Neural cell (in vitro differentiated cells): ENCODE measurements around the gene NAP1L1. TPM values are rescaled to one million over a fixed set of nuclear protein-coding genes. Genes with fewer than 3 reads are reported as not detected.

Source experiments
- H2AFZ ChIP-seq: fragments of 200-600, 300-800 bp; sonication (generic), shearing (Covaris generic); 2 replicates; pipeline ENCODE4 v1.6.0; 2014; ENCODE audit warnings: low read depth, mild to moderate bottlenecking, antibody characterized with exemption, low read length, moderate library complexity
- H3F3A ChIP-seq: fragments of 200-600 bp; shearing (Covaris generic); 2 replicates; pipeline ENCODE4 v1.6.1; 2016; ENCODE audit warnings: mild to moderate bottlenecking, moderate library complexity, mixed read lengths, antibody characterized with exemption, low read length; ENCODE audit not compliant: insufficient read depth, poor library complexity, severe bottlenecking
- H3K27ac ChIP-seq: fragments of 200-600, 300-800 bp; sonication (generic), shearing (Covaris generic); 2 replicates; pipeline ENCODE4 v1.5.1; 2014; ENCODE audit warnings: mild to moderate bottlenecking, low read length, moderate library complexity
- H3K27me3 ChIP-seq: fragments of 300-800, 200-600 bp; sonication (generic), shearing (Covaris generic); 2 replicates; pipeline ENCODE4 v1.6.0; 2014; ENCODE audit warnings: mild to moderate bottlenecking, low read depth, low read length, moderate library complexity; ENCODE audit not compliant: insufficient read depth
- H3K36me3 ChIP-seq: fragments of 300-800, 200-600 bp; sonication (generic), shearing (Covaris generic); 2 replicates; pipeline ENCODE4 v1.5.1; 2014; ENCODE audit warnings: mild to moderate bottlenecking, antibody characterized with exemption, low read length, moderate library complexity; ENCODE audit not compliant: insufficient read depth
- H3K4me2 ChIP-seq: fragments of 300-800, 200-600 bp; sonication (generic), shearing (Covaris generic); 2 replicates; pipeline ENCODE4 v1.6.0; 2014; ENCODE audit warnings: mild to moderate bottlenecking, low read length
- H3K4me3 ChIP-seq: fragments of 300-800, 200-600 bp; sonication (generic), shearing (Covaris generic); 2 replicates; pipeline ENCODE4 v1.5.1; 2014; ENCODE audit warnings: mild to moderate bottlenecking, low read length, moderate library complexity
- H3K79me2 ChIP-seq: fragments of 200-600 bp; shearing (Covaris generic); replicated peaks from 2 replicates; pipeline ENCODE4 v1.6.0; 2014; ENCODE audit warnings: mild to moderate bottlenecking, low read length, moderate library complexity; ENCODE audit not compliant: insufficient read depth
- H3K9ac ChIP-seq: fragments of 300-800, 200-600 bp; sonication (generic), shearing (Covaris generic); 2 replicates; pipeline ENCODE4 v1.6.1; 2016; ENCODE audit warnings: mild to moderate bottlenecking, low read length, mixed read lengths
- H3K9me2 ChIP-seq: fragments of 200-600 bp; shearing (Covaris generic); 2 replicates; pipeline ENCODE4 v1.6.1; 2016; ENCODE audit warnings: mild to moderate bottlenecking, low read length, mixed read lengths; ENCODE audit not compliant: insufficient read depth
- H3K9me3 ChIP-seq: fragments of 200-600, 300-800 bp; sonication (generic), shearing (Covaris generic); 2 replicates; pipeline ENCODE4 v1.6.1; 2016; ENCODE audit warnings: mild to moderate bottlenecking, mixed run types, low read length, moderate library complexity, mixed read lengths
- H4K20me1 ChIP-seq: fragments of 200-600 bp; shearing (Covaris generic); 2 replicates; pipeline ENCODE4 v1.6.1; 2016; ENCODE audit warnings: mild to moderate bottlenecking, mixed run types; ENCODE audit not compliant: insufficient read depth
- CTCF ChIP-seq: fragments of 450-650 bp; IDR thresholded peaks from 2 replicates; pipeline ENCODE4 v1.5.1; 2014; ENCODE audit warnings: antibody characterized with exemption, mild to moderate bottlenecking, moderate library complexity; ENCODE audit not compliant: poor library complexity, severe bottlenecking
- EP300 ChIP-seq: fragments of 450-650 bp; conservative IDR thresholded peaks from 2 replicates; pipeline ENCODE4 v1.6.1; 2014; ENCODE audit warnings: antibody characterized with exemption, mild to moderate bottlenecking, moderate library complexity; ENCODE audit not compliant: poor library complexity, severe bottlenecking
- EZH2 ChIP-seq: fragments of 200-600, 300-800 bp; shearing (Covaris generic), sonication (generic); IDR thresholded peaks from 2 replicates; pipeline ENCODE4 v1.6.1; 2014; ENCODE audit warnings: antibody characterized with exemption, low read length, borderline replicate concordance, mild to moderate bottlenecking; ENCODE audit not compliant: insufficient read depth, poor library complexity, severe bottlenecking
- MXI1 ChIP-seq: fragments of 450-650 bp; conservative IDR thresholded peaks from 2 replicates; pipeline ENCODE4 v1.6.1; 2014; ENCODE audit warnings: antibody characterized with exemption, mild to moderate bottlenecking; ENCODE audit not compliant: poor library complexity, severe bottlenecking
- POLR2AphosphoS5 ChIP-seq: IDR thresholded peaks from 2 replicates; pipeline ENCODE4 v1.6.1; 2012
- RAD21 ChIP-seq: fragments of 450-650 bp; conservative IDR thresholded peaks from 2 replicates; pipeline ENCODE4 v1.6.1; 2014; ENCODE audit warnings: antibody characterized with exemption, mild to moderate bottlenecking, moderate library complexity
- REST ChIP-seq: IDR thresholded peaks from 2 replicates; pipeline ENCODE4 v1.6.1; 2012; ENCODE audit warnings: borderline replicate concordance
- SMC3 ChIP-seq: fragments of 450-650 bp; conservative IDR thresholded peaks from 2 replicates; pipeline ENCODE4 v1.6.1; 2014; ENCODE audit warnings: antibody characterized with exemption, mild to moderate bottlenecking, moderate library complexity; ENCODE audit not compliant: poor library complexity
- TAF1 ChIP-seq: IDR thresholded peaks from 2 replicates; pipeline ENCODE4 v1.6.1; 2012; ENCODE audit warnings: low read depth
- polyA plus RNA-seq: library from polyadenylated mRNA; depleted of rRNA; stranded (reverse); fragments of >200 nt; gene quantifications from 2 replicates; pipeline ENCODE4 v1.2.3, GENCODE V29; 2014

Gene NAP1L1
- polyA plus RNA-seq, 1 donor from 2014 or later, result 359 TPM

GRCh38 chr12:76033081-76034011 lies 51.1 kb downstream of the NAP1L1 start:
- TF ChIP-seq MXI1 (no peak), REST (no peak), TAF1 (no peak), EZH2 (no peak), POLR2AphosphoS5 (no peak), CTCF (no peak), SMC3 (no peak), EP300 (no peak), RAD21 (no peak)
- no peak overlapping the region for H2AFZ ChIP-seq
- no peak overlapping the region for H3K9ac ChIP-seq
- H3K4me2 ChIP-seq, result no peak overlapping the region
- H3K9me2 ChIP-seq, result no peaks in the 10 kb centered on the region
- peak overlapping the region; percentile 83 for H3K4me3 ChIP-seq
- no peaks in the 10 kb centered on the region for H3K9me3 ChIP-seq
- no peaks in the 10 kb centered on the region for H3K36me3 ChIP-seq
- no peak overlapping the region for H3K27ac ChIP-seq
- peaks cover 21% of the 10 kb centered on the region for H3K27me3 ChIP-seq
- H3K79me2 ChIP-seq, result peaks cover 13% of the 10 kb centered on the region
- H4K20me1 ChIP-seq, result no peaks in the 10 kb centered on the region
- H3F3A ChIP-seq, result no peaks in the 10 kb centered on the region

GRCh38 chr12:76032043-76032981 lies 52.2 kb downstream of the NAP1L1 start:
- TF ChIP-seq EP300 (no peak), RAD21 (no peak), MXI1 (no peak), EZH2 (no peak), POLR2AphosphoS5 (no peak), TAF1 (no peak), REST (no peak), CTCF (no peak), SMC3 (no peak)
- peak overlapping the region; percentile 83 for H3K4me3 ChIP-seq
- no peaks in the 10 kb centered on the region for H3K36me3 ChIP-seq
- H3K9me3 ChIP-seq, result no peaks in the 10 kb centered on the region
- no peaks in the 10 kb centered on the region for H4K20me1 ChIP-seq
- no peak overlapping the region for H2AFZ ChIP-seq
- H3K27ac ChIP-seq, result peak overlapping the region; percentile 46
- peak overlapping the region; percentile 79 for H3K9ac ChIP-seq
- peaks cover 22% of the 10 kb centered on the region for H3K27me3 ChIP-seq
- peak overlapping the region; percentile 18 for H3K4me2 ChIP-seq
- no peaks in the 10 kb centered on the region for H3K9me2 ChIP-seq
- H3K79me2 ChIP-seq, result peaks cover 15% of the 10 kb centered on the region
- H3F3A ChIP-seq, result no peaks in the 10 kb centered on the region
